Measurements from ENCODE around the gene SPG11.
"Not testable (repeated sequence)": the region's sequence is repeated elsewhere in the genome, so short reads cannot be mapped to it uniquely, and the experiment has no call there.

The SPG11 gene

GRCh38 chr15:44636976-44637375, 26.5 kb downstream of the SPG11 start:
- no peaks in the 10 kb centered on the region for H3K27me3 ChIP-seq (ENCODE audit: insufficient read depth, low read length)
- H2AFZ ChIP-seq (ENCODE audit: low read depth, low read length) = no peak overlapping the region
- H3K4me3 ChIP-seq (ENCODE audit: low read length) = no peak overlapping the region
- no peaks in the 10 kb centered on the region for H3K4me1 ChIP-seq (ENCODE audit: insufficient read depth, low read length)
- peaks cover 6% of the 10 kb centered on the region for H3K9me3 ChIP-seq (ENCODE audit: low read length)
- H3K36me3 ChIP-seq (ENCODE audit: insufficient read depth, low read length) = peaks cover 61% of the 10 kb centered on the region

- no peak overlapping the region for H3K4me3 ChIP-seq (ENCODE audit: low read length)
- H2AFZ ChIP-seq (ENCODE audit: low read depth, low read length) = no peak overlapping the region
- peaks cover 67% of the 10 kb centered on the region for H3K36me3 ChIP-seq (ENCODE audit: insufficient read depth, low read length)
- peaks cover 3% of the 10 kb centered on the region for H3K9me3 ChIP-seq (ENCODE audit: low read length)
- no peaks in the 10 kb centered on the region for H3K27me3 ChIP-seq (ENCODE audit: insufficient read depth, low read length)
- H3K4me1 ChIP-seq (ENCODE audit: insufficient read depth, low read length) = no peaks in the 10 kb centered on the region
These were observed 29.9 kb downstream of the SPG11 start for GRCh38 chr15:44633603-44634002.

- H3K9me3 ChIP-seq (ENCODE audit: low read length); H3K4me3 ChIP-seq (ENCODE audit: low read length); H3K4me1 ChIP-seq (ENCODE audit: insufficient read depth, low read length); H3K27me3 ChIP-seq (ENCODE audit: insufficient read depth, low read length); H2AFZ ChIP-seq (ENCODE audit: low read depth, low read length): not testable (repeated sequence)
- H3K36me3 ChIP-seq (ENCODE audit: insufficient read depth, low read length) = peaks cover 67% of the 10 kb centered on the region
These were observed 38.2 kb downstream of the SPG11 start for GRCh38 chr15:44625286-44625685.

- Histone ChIP-seq H3K9me3 (ENCODE audit: low read length) (no peaks in the 10 kb centered on the region), H3K27me3 (ENCODE audit: insufficient read depth, low read length) (no peaks in the 10 kb centered on the region), H3K36me3 (ENCODE audit: insufficient read depth, low read length) (peaks cover 62% of the 10 kb centered on the region), H3K4me1 (ENCODE audit: insufficient read depth, low read length) (no peaks in the 10 kb centered on the region), H3K4me3 (ENCODE audit: low read length) (no peak overlapping the region), H2AFZ (ENCODE audit: low read depth, low read length) (no peak overlapping the region)
These were observed 40.3 kb downstream of the SPG11 start for GRCh38 chr15:44623178-44623577.

GRCh38 chr15:44620081-44620480, 43.4 kb downstream of the SPG11 start:
- Histone ChIP-seq H3K9me3 (ENCODE audit: low read length) (no peaks in the 10 kb centered on the region), H3K27me3 (ENCODE audit: insufficient read depth, low read length) (no peaks in the 10 kb centered on the region), H3K4me3 (ENCODE audit: low read length) (no peak overlapping the region), H2AFZ (ENCODE audit: low read depth, low read length) (no peak overlapping the region), H3K4me1 (ENCODE audit: insufficient read depth, low read length) (no peaks in the 10 kb centered on the region), H3K36me3 (ENCODE audit: insufficient read depth, low read length) (peaks cover 55% of the 10 kb centered on the region)

- Histone ChIP-seq H3K9me3 (ENCODE audit: low read length) (no peaks in the 10 kb centered on the region), H3K4me1 (ENCODE audit: insufficient read depth, low read length) (no peaks in the 10 kb centered on the region), H3K36me3 (ENCODE audit: insufficient read depth, low read length) (peaks cover 67% of the 10 kb centered on the region), H2AFZ (ENCODE audit: low read depth, low read length) (no peak overlapping the region), H3K4me3 (ENCODE audit: low read length) (no peak overlapping the region), H3K27me3 (ENCODE audit: insufficient read depth, low read length) (no peaks in the 10 kb centered on the region)
These were observed 46.5 kb downstream of the SPG11 start for GRCh38 chr15:44616974-44617373.

- no peak overlapping the region for H2AFZ ChIP-seq (ENCODE audit: low read depth, low read length)
- no peaks in the 10 kb centered on the region for H3K9me3 ChIP-seq (ENCODE audit: low read length)
- H3K4me3 ChIP-seq (ENCODE audit: low read length) = no peak overlapping the region
- no peaks in the 10 kb centered on the region for H3K4me1 ChIP-seq (ENCODE audit: insufficient read depth, low read length)
- H3K27me3 ChIP-seq (ENCODE audit: insufficient read depth, low read length) = no peaks in the 10 kb centered on the region
- peaks cover 64% of the 10 kb centered on the region for H3K36me3 ChIP-seq (ENCODE audit: insufficient read depth, low read length)
These were observed 56.7 kb downstream of the SPG11 start for GRCh38 chr15:44606740-44607139.

GRCh38 chr15:44603126-44603525, 60.3 kb downstream of the SPG11 start:
- no peaks in the 10 kb centered on the region for H3K9me3 ChIP-seq (ENCODE audit: low read length)
- no peak overlapping the region for H3K4me3 ChIP-seq (ENCODE audit: low read length)
- H3K36me3 ChIP-seq (ENCODE audit: insufficient read depth, low read length) = peaks cover 69% of the 10 kb centered on the region
- no peaks in the 10 kb centered on the region for H3K4me1 ChIP-seq (ENCODE audit: insufficient read depth, low read length)
- no peak overlapping the region for H2AFZ ChIP-seq (ENCODE audit: low read depth, low read length)
- no peaks in the 10 kb centered on the region for H3K27me3 ChIP-seq (ENCODE audit: insufficient read depth, low read length)

GRCh38 chr15:44598892-44599291, 64.6 kb downstream of the SPG11 start:
- H3K36me3 ChIP-seq (ENCODE audit: insufficient read depth, low read length) = peaks cover 67% of the 10 kb centered on the region
- H3K27me3 ChIP-seq (ENCODE audit: insufficient read depth, low read length) = no peaks in the 10 kb centered on the region
- no peaks in the 10 kb centered on the region for H3K4me1 ChIP-seq (ENCODE audit: insufficient read depth, low read length)
- no peak overlapping the region for H3K4me3 ChIP-seq (ENCODE audit: low read length)
- no peaks in the 10 kb centered on the region for H3K9me3 ChIP-seq (ENCODE audit: low read length)
- no peak overlapping the region for H2AFZ ChIP-seq (ENCODE audit: low read depth, low read length)

GRCh38 chr15:44598066-44598465, 65.4 kb downstream of the SPG11 start:
- peaks cover 65% of the 10 kb centered on the region for H3K36me3 ChIP-seq (ENCODE audit: insufficient read depth, low read length)
- H3K27me3 ChIP-seq (ENCODE audit: insufficient read depth, low read length) = no peaks in the 10 kb centered on the region
- H3K9me3 ChIP-seq (ENCODE audit: low read length) = no peaks in the 10 kb centered on the region
- no peaks in the 10 kb centered on the region for H3K4me1 ChIP-seq (ENCODE audit: insufficient read depth, low read length)
- no peak overlapping the region for H3K4me3 ChIP-seq (ENCODE audit: low read length)
- H2AFZ ChIP-seq (ENCODE audit: low read depth, low read length) = no peak overlapping the region

GRCh38 chr15:44596511-44597010, 66.9 kb downstream of the SPG11 start:
- Histone ChIP-seq H3K36me3 (ENCODE audit: insufficient read depth, low read length) (peaks cover 66% of the 10 kb centered on the region), H3K27me3 (ENCODE audit: insufficient read depth, low read length) (no peaks in the 10 kb centered on the region), H3K4me3 (ENCODE audit: low read length) (no peak overlapping the region), H2AFZ (ENCODE audit: low read depth, low read length) (no peak overlapping the region), H3K4me1 (ENCODE audit: insufficient read depth, low read length) (no peaks in the 10 kb centered on the region), H3K9me3 (ENCODE audit: low read length) (no peaks in the 10 kb centered on the region)

- no peaks in the 10 kb centered on the region for H3K27me3 ChIP-seq (ENCODE audit: insufficient read depth, low read length)
- H3K36me3 ChIP-seq (ENCODE audit: insufficient read depth, low read length) = peaks cover 72% of the 10 kb centered on the region
- no peak overlapping the region for H2AFZ ChIP-seq (ENCODE audit: low read depth, low read length)
- H3K4me3 ChIP-seq (ENCODE audit: low read length) = no peak overlapping the region
- no peaks in the 10 kb centered on the region for H3K4me1 ChIP-seq (ENCODE audit: insufficient read depth, low read length)
- H3K9me3 ChIP-seq (ENCODE audit: low read length) = no peaks in the 10 kb centered on the region
These were observed 67.6 kb downstream of the SPG11 start for GRCh38 chr15:44595656-44596510.

GRCh38 chr15:44595246-44595645, 68.2 kb downstream of the SPG11 start:
- Histone ChIP-seq H2AFZ (ENCODE audit: low read depth, low read length) (no peak overlapping the region), H3K9me3 (ENCODE audit: low read length) (no peaks in the 10 kb centered on the region), H3K4me3 (ENCODE audit: low read length) (no peak overlapping the region), H3K4me1 (ENCODE audit: insufficient read depth, low read length) (no peaks in the 10 kb centered on the region), H3K27me3 (ENCODE audit: insufficient read depth, low read length) (no peaks in the 10 kb centered on the region), H3K36me3 (ENCODE audit: insufficient read depth, low read length) (peaks cover 74% of the 10 kb centered on the region)
